Measurements from ENCODE around the gene APBA2.

The APBA2 gene

DNA sequence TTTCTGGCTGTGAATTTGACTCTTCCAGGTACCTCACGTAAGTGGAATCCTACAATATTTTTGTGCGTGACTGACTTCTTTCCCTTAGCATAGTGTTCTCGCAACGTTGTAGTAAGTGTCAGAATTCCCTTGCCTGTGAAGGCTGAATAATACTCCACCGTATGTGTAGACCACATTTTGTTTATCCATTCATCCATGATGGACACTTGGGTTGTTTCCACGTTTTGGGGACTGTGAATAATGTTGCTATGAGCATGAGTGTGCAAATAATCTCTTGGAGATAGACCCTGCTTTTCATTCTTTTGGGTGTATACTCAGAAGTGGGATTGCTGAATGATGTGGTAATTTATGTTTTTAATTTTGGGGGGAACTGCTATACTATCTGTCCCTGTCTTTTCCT is 82.2 kb downstream of the APBA2 start:
- H2AK5ac ChIP-seq (ENCODE audit: low read length, severe bottlenecking) = no peak overlapping the region
- H2BK5ac ChIP-seq (ENCODE audit: low read depth, low read length, poor library complexity, severe bottlenecking) = no peak overlapping the region
- DNase-seq = no peak
- no peaks in the 10 kb centered on the region for H3K27me3 ChIP-seq (ENCODE audit: control insufficient read depth in 1 of 2, insufficient read depth in 1 of 2, low read length in 2 of 2)
- H4K8ac ChIP-seq (ENCODE audit: low read length) = no peak overlapping the region
- H3K9me3 ChIP-seq (ENCODE audit: control insufficient read depth, low read length) = no peaks in the 10 kb centered on the region
- H2BK12ac ChIP-seq (ENCODE audit: low read length in 2 of 2) = peak overlapping the region; percentile 95 to 97
- no peak overlapping the region for H3K27ac ChIP-seq (ENCODE audit: low read length, poor library complexity, severe bottlenecking)
- peaks cover 4% of the 10 kb centered on the region for H3K4me1 ChIP-seq (ENCODE audit: control insufficient read depth, insufficient read depth, low read depth, low read length)
- H3K4me2 ChIP-seq (ENCODE audit: low read length, poor library complexity, severe bottlenecking) = no peak overlapping the region
- 69% methylated on average over 6 of the region's 6 CpGs for WGBS
- peak overlapping the region; percentile 75 to 98 for H3K4ac ChIP-seq (ENCODE audit: low read depth in 1 of 2, low read length in 2 of 2)
- no peak overlapping the region for H3K14ac ChIP-seq (ENCODE audit: low read length in 2 of 2)
- peak overlapping the region; percentile 54 to 95 for H3K18ac ChIP-seq (ENCODE audit: low read depth in 1 of 2, low read length in 2 of 2)
- H4K91ac ChIP-seq (ENCODE audit: low read length) = peak overlapping the region; percentile 99
- H3K23ac ChIP-seq (ENCODE audit: low read length in 2 of 2) = no peak overlapping the region
- no peaks in the 10 kb centered on the region for H3K36me3 ChIP-seq (ENCODE audit: control insufficient read depth in 1 of 2, insufficient read depth in 2 of 2, low read depth in 1 of 2, low read length in 2 of 2)
- no peak overlapping the region for H2AFZ ChIP-seq (ENCODE audit: low read depth, low read length)
- no peak overlapping the region for H3K4me3 ChIP-seq (ENCODE audit: insufficient read depth in 1 of 2, low read depth in 1 of 2, low read length in 2 of 2)
- peak overlapping the region; percentile 88 for H2BK120ac ChIP-seq (ENCODE audit: low read depth, low read length)
- no peak overlapping the region for H2BK15ac ChIP-seq (ENCODE audit: low read depth, poor library complexity, severe bottlenecking)
- no peaks in the 10 kb centered on the region for H3K79me1 ChIP-seq (replicated peaks; ENCODE audit: low read length, poor library complexity, severe bottlenecking)
- H3K9ac ChIP-seq (ENCODE audit: low read length) = no peak overlapping the region

DNA sequence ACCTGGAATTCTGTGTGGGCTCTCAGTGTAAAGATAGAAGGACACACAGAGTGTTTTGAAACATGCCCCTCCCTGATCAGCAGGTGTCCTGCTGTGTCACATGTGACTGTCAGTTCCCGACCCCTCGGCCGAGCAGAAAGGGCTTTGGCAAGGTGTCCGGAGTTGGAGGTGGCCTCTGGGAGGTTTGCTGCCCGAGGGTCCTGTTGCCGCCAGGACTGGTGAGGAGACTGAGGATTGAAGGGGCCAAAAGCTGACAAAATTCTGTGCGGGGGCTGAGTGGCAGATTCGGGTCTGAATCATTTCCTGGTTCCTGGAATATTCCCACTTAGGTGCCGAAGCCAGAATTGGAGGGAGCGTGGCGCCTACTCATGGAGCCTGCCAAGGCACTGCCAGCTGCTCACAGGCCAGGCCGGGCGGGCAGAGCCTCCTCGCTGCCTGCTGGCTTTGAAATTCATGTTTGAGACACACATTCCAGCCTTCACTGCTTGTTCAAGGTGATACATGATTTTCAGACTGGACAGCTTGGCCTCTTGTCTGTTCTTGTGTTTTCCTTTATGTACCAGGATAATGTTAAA is 83.8 kb downstream of the APBA2 start:
- H3K36me3 ChIP-seq (ENCODE audit: control insufficient read depth in 1 of 2, insufficient read depth in 2 of 2, low read depth in 1 of 2, low read length in 2 of 2) = no peaks in the 10 kb centered on the region
- H2BK15ac ChIP-seq (ENCODE audit: low read depth, poor library complexity, severe bottlenecking) = no peak overlapping the region
- H3K23ac ChIP-seq (ENCODE audit: low read length in 2 of 2) = peak overlapping the region in 1 of 2 experiments; percentile 23
- H3K9me3 ChIP-seq (ENCODE audit: control insufficient read depth, low read length) = no peaks in the 10 kb centered on the region
- no peak overlapping the region for H2BK5ac ChIP-seq (ENCODE audit: low read depth, low read length, poor library complexity, severe bottlenecking)
- peak overlapping the region; percentile 5 for H4K8ac ChIP-seq (ENCODE audit: low read length)
- peak overlapping the region; percentile 26 to 69 for H3K4ac ChIP-seq (ENCODE audit: low read depth in 1 of 2, low read length in 2 of 2)
- H3K9ac ChIP-seq (ENCODE audit: low read length) = no peak overlapping the region
- peak overlapping the region; percentile 25 to 81 for H3K18ac ChIP-seq (ENCODE audit: low read depth in 1 of 2, low read length in 2 of 2)
- DNase-seq = no peak
- no peak overlapping the region for H2AFZ ChIP-seq (ENCODE audit: low read depth, low read length)
- H3K4me2 ChIP-seq (ENCODE audit: low read length, poor library complexity, severe bottlenecking) = no peak overlapping the region
- H3K27me3 ChIP-seq (ENCODE audit: control insufficient read depth in 1 of 2, insufficient read depth in 1 of 2, low read length in 2 of 2) = no peaks in the 10 kb centered on the region
- no peak overlapping the region for H3K4me3 ChIP-seq (ENCODE audit: insufficient read depth in 1 of 2, low read depth in 1 of 2, low read length in 2 of 2)
- peak overlapping the region; percentile 64 to 99 for H2BK12ac ChIP-seq (ENCODE audit: low read length in 2 of 2)
- H3K27ac ChIP-seq (ENCODE audit: low read length, poor library complexity, severe bottlenecking) = no peak overlapping the region
- H4K91ac ChIP-seq (ENCODE audit: low read length) = peak overlapping the region; percentile 61
- 73% methylated on average over 14 of the region's 14 CpGs for WGBS
- H2AK5ac ChIP-seq (ENCODE audit: low read length, severe bottlenecking) = no peak overlapping the region
- no peaks in the 10 kb centered on the region for H3K79me1 ChIP-seq (replicated peaks; ENCODE audit: low read length, poor library complexity, severe bottlenecking)
- peak overlapping the region in 1 of 2 experiments; percentile 12 for H3K14ac ChIP-seq (ENCODE audit: low read length in 2 of 2)
- peaks cover 4% of the 10 kb centered on the region for H3K4me1 ChIP-seq (ENCODE audit: control insufficient read depth, insufficient read depth, low read depth, low read length)
- peak overlapping the region; percentile 11 for H2BK120ac ChIP-seq (ENCODE audit: low read depth, low read length)

DNA sequence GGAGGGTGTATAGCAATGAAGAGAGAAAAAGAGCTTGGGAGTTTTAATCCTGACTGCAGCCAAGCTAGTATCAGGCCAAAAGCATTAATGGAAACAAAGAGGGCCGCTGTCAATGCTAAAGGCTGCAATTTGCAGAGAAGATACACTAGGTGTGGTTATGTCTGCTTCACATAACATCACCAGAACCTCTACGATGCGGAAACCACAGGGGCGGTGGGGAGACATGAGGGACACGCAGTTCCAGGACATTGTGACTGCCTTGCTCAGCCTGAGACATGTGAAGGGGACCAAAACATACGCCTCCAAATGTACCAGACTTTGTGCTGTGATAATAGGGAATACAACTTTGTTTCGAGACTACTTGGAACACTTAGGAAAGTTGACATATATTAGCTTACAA is 88.4 kb downstream of the APBA2 start:
- WGBS = 85% methylated on average over 6 of the region's 7 CpGs
- Histone ChIP-seq H3K4me2 (ENCODE audit: low read length, poor library complexity, severe bottlenecking) (no peak overlapping the region), H4K8ac (ENCODE audit: low read length) (peak overlapping the region; percentile 81), H3K27me3 (ENCODE audit: control insufficient read depth in 1 of 2, insufficient read depth in 1 of 2, low read length in 2 of 2) (peaks cover 0 to 2% of the 10 kb centered on the region in 2 experiments), H4K91ac (ENCODE audit: low read length) (no peak overlapping the region), H2AK5ac (ENCODE audit: low read length, severe bottlenecking) (no peak overlapping the region), H2AFZ (ENCODE audit: low read depth, low read length) (no peak overlapping the region), H2BK120ac (ENCODE audit: low read depth, low read length) (no peak overlapping the region), H3K23ac (ENCODE audit: low read length in 2 of 2) (peak overlapping the region in 1 of 2 experiments; percentile 98), H3K4me3 (ENCODE audit: insufficient read depth in 1 of 2, low read depth in 1 of 2, low read length in 2 of 2) (no peak overlapping the region), H3K27ac (ENCODE audit: low read length, poor library complexity, severe bottlenecking) (no peak overlapping the region), H3K9me3 (ENCODE audit: control insufficient read depth, low read length) (no peaks in the 10 kb centered on the region), H2BK5ac (ENCODE audit: low read depth, low read length, poor library complexity, severe bottlenecking) (no peak overlapping the region), H3K14ac (ENCODE audit: low read length in 2 of 2) (peak overlapping the region in 1 of 2 experiments; percentile 91), H3K4ac (ENCODE audit: low read depth in 1 of 2, low read length in 2 of 2) (peak overlapping the region; percentile 35 to 85), H2BK12ac (ENCODE audit: low read length in 2 of 2) (peak overlapping the region in 1 of 2 experiments; percentile 97), H3K9ac (ENCODE audit: low read length) (no peak overlapping the region), H3K36me3 (ENCODE audit: control insufficient read depth in 1 of 2, insufficient read depth in 2 of 2, low read depth in 1 of 2, low read length in 2 of 2) (no peaks in the 10 kb centered on the region), H2BK15ac (ENCODE audit: low read depth, poor library complexity, severe bottlenecking) (no peak overlapping the region), H3K18ac (ENCODE audit: low read depth in 1 of 2, low read length in 2 of 2) (peak overlapping the region; percentile 82 to 86), H3K79me1 (replicated peaks; ENCODE audit: low read length, poor library complexity, severe bottlenecking) (no peaks in the 10 kb centered on the region), H3K4me1 (ENCODE audit: control insufficient read depth, insufficient read depth, low read depth, low read length) (peaks cover 15% of the 10 kb centered on the region)
- DNase-seq = no peak

DNA sequence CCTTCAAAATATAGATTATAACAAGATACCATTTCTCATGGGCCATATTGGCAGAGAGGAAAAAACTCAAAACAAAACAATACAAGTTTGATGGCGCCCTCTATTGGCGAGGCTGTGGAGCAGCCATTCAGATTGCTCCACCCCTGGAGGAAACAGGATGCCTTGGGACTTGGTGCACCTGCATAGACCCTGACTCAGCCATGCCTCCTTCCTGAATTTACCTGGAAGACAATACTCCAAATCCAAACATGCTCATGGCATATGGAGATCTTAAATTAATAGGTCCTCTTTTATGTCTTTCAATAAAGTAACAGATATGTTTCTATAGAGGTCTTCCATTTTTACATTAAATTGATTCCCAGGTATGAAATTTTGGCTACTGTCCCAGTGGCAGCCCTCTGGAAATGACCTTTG is 90.0 kb downstream of the APBA2 start:
- Histone ChIP-seq H2BK120ac (ENCODE audit: low read depth, low read length) (no peak overlapping the region), H3K18ac (ENCODE audit: low read depth in 1 of 2, low read length in 2 of 2) (no peak overlapping the region), H3K4me3 (ENCODE audit: insufficient read depth in 1 of 2, low read depth in 1 of 2, low read length in 2 of 2) (no peak overlapping the region), H3K9me3 (ENCODE audit: control insufficient read depth, low read length) (no peaks in the 10 kb centered on the region), H3K9ac (ENCODE audit: low read length) (no peak overlapping the region), H2BK12ac (ENCODE audit: low read length in 2 of 2) (no peak overlapping the region), H3K4me2 (ENCODE audit: low read length, poor library complexity, severe bottlenecking) (no peak overlapping the region), H2BK5ac (ENCODE audit: low read depth, low read length, poor library complexity, severe bottlenecking) (no peak overlapping the region), H3K27ac (ENCODE audit: low read length, poor library complexity, severe bottlenecking) (no peak overlapping the region), H4K91ac (ENCODE audit: low read length) (no peak overlapping the region), H3K14ac (ENCODE audit: low read length in 2 of 2) (no peak overlapping the region), H4K8ac (ENCODE audit: low read length) (no peak overlapping the region), H3K79me1 (replicated peaks; ENCODE audit: low read length, poor library complexity, severe bottlenecking) (peaks cover 2% of the 10 kb centered on the region), H3K36me3 (ENCODE audit: control insufficient read depth in 1 of 2, insufficient read depth in 2 of 2, low read depth in 1 of 2, low read length in 2 of 2) (no peaks in the 10 kb centered on the region), H3K4me1 (ENCODE audit: control insufficient read depth, insufficient read depth, low read depth, low read length) (peaks cover 12% of the 10 kb centered on the region), H2BK15ac (ENCODE audit: low read depth, poor library complexity, severe bottlenecking) (no peak overlapping the region), H3K23ac (ENCODE audit: low read length in 2 of 2) (no peak overlapping the region), H2AK5ac (ENCODE audit: low read length, severe bottlenecking) (no peak overlapping the region), H3K4ac (ENCODE audit: low read depth in 1 of 2, low read length in 2 of 2) (no peak overlapping the region), H2AFZ (ENCODE audit: low read depth, low read length) (no peak overlapping the region), H3K27me3 (ENCODE audit: control insufficient read depth in 1 of 2, insufficient read depth in 1 of 2, low read length in 2 of 2) (peaks cover 0 to 10% of the 10 kb centered on the region in 2 experiments)
- peak; percentile 64 for DNase-seq
- 7% methylated on average over 2 of the region's 2 CpGs for WGBS
